ENCODE results near the gene MINDY4B. TPM values are rescaled to one million over a fixed set of nuclear protein-coding genes. Genes with fewer than 3 reads are reported as not detected.

The MINDY4B gene
- polyA plus RNA-seq, 1 donor (not counting 4 experiments of a cell fraction or from before 2014, with no cell fraction given) = not detected

- H3K9me1 ChIP-seq (ENCODE audit: control insufficient read depth, extremely low read depth, insufficient read depth, low read length) = no peaks in the 10 kb centered on the region
- H2AFZ ChIP-seq (ENCODE audit: control insufficient read depth, low read length) = no peak overlapping the region
- TF ChIP-seq EZH2 (IDR thresholded peaks at IDR 0.05; ENCODE audit: low read length) (no peak), CTCF (optimal IDR thresholded peaks at IDR 0.05 in 1 of 3, IDR thresholded peaks at IDR 0.05 in 1 of 3, conservative IDR thresholded peaks at IDR 0.05 in 1 of 3; ENCODE audit: extremely low read depth in 1 of 3, insufficient read depth in 2 of 3, low read length in 3 of 3) (no peak)
- no peaks in the 10 kb centered on the region for H3K36me3 ChIP-seq (ENCODE audit: control insufficient read depth in 2 of 2, extremely low read depth in 1 of 2, insufficient read depth in 2 of 2, low read length in 2 of 2)
- H3K79me2 ChIP-seq (ENCODE audit: control insufficient read depth, insufficient read depth, low read length) = no peaks in the 10 kb centered on the region
- DNase-seq (ENCODE audit: low read depth, low spot score) (no peak), FAIRE-seq (no peak)
- H3K27me3 ChIP-seq (ENCODE audit: control insufficient read depth, extremely low read depth, insufficient read depth, low read length) = peaks cover 21% of the 10 kb centered on the region
- dilution Hi-C loops (cut with MboI; ENCODE audit: extremely low pct_ligation_motif_present, low sequenced_read_pairs) = no loop called here
- no peaks in the 10 kb centered on the region for H4K20me1 ChIP-seq (ENCODE audit: control insufficient read depth, extremely low read depth, insufficient read depth, low read length)
- H3K9ac ChIP-seq (ENCODE audit: control insufficient read depth, extremely low read depth, insufficient read depth, low read length) = no peak overlapping the region
- H3K4me2 ChIP-seq (ENCODE audit: control insufficient read depth, extremely low read depth, insufficient read depth, low read depth, low read length) = no peak overlapping the region
- H3K4me3 ChIP-seq (ENCODE audit: control insufficient read depth in 2 of 3, extremely low read depth in 1 of 3, insufficient read depth in 2 of 3, low read depth in 1 of 3, low read length in 3 of 3) = no peak overlapping the region
- no peaks in the 10 kb centered on the region for H3K4me1 ChIP-seq (ENCODE audit: control insufficient read depth, extremely low read depth, insufficient read depth, low read length)
- no peak overlapping the region for H3K27ac ChIP-seq (ENCODE audit: control insufficient read depth, insufficient read depth, low read length)
- H3K9me3 ChIP-seq (ENCODE audit: control insufficient read depth, low read depth, low read length) = no peaks in the 10 kb centered on the region
These were observed 6.1 kb downstream of the MINDY4B start for GRCh38 chr3:150899141-150899540.

- H3K9me3 ChIP-seq (ENCODE audit: control insufficient read depth, low read depth, low read length) = no peaks in the 10 kb centered on the region
- H3K79me2 ChIP-seq (ENCODE audit: control insufficient read depth, insufficient read depth, low read length) = no peaks in the 10 kb centered on the region
- H2AFZ ChIP-seq (ENCODE audit: control insufficient read depth, low read length) = no peak overlapping the region
- H3K9me1 ChIP-seq (ENCODE audit: control insufficient read depth, extremely low read depth, insufficient read depth, low read length) = no peaks in the 10 kb centered on the region
- DNase-seq (ENCODE audit: low read depth, low spot score) (no peak), FAIRE-seq (no peak)
- peaks cover 21% of the 10 kb centered on the region for H3K27me3 ChIP-seq (ENCODE audit: control insufficient read depth, extremely low read depth, insufficient read depth, low read length)
- no peaks in the 10 kb centered on the region for H3K4me1 ChIP-seq (ENCODE audit: control insufficient read depth, extremely low read depth, insufficient read depth, low read length)
- no peaks in the 10 kb centered on the region for H4K20me1 ChIP-seq (ENCODE audit: control insufficient read depth, extremely low read depth, insufficient read depth, low read length)
- H3K4me2 ChIP-seq (ENCODE audit: control insufficient read depth, extremely low read depth, insufficient read depth, low read depth, low read length) = no peak overlapping the region
- no peak overlapping the region for H3K4me3 ChIP-seq (ENCODE audit: control insufficient read depth in 2 of 3, extremely low read depth in 1 of 3, insufficient read depth in 2 of 3, low read depth in 1 of 3, low read length in 3 of 3)
- no peak overlapping the region for H3K27ac ChIP-seq (ENCODE audit: control insufficient read depth, insufficient read depth, low read length)
- H3K9ac ChIP-seq (ENCODE audit: control insufficient read depth, extremely low read depth, insufficient read depth, low read length) = no peak overlapping the region
- TF ChIP-seq CTCF (optimal IDR thresholded peaks at IDR 0.05 in 1 of 3, IDR thresholded peaks at IDR 0.05 in 1 of 3, conservative IDR thresholded peaks at IDR 0.05 in 1 of 3; ENCODE audit: extremely low read depth in 1 of 3, insufficient read depth in 2 of 3, low read length in 3 of 3) (no peak), EZH2 (IDR thresholded peaks at IDR 0.05; ENCODE audit: low read length) (no peak)
- H3K36me3 ChIP-seq (ENCODE audit: control insufficient read depth in 2 of 2, extremely low read depth in 1 of 2, insufficient read depth in 2 of 2, low read length in 2 of 2) = no peaks in the 10 kb centered on the region
- dilution Hi-C loops (cut with MboI; ENCODE audit: extremely low pct_ligation_motif_present, low sequenced_read_pairs) = no loop called here
These were observed 7.0 kb downstream of the MINDY4B start for GRCh38 chr3:150898046-150898754.
